ENCODE results near the gene ABLIM1. TPM values are rescaled to one million over a fixed set of nuclear protein-coding genes. Genes with fewer than 3 reads are reported as not detected.

The ABLIM1 gene
- total and polyA plus RNA-seq, 2 of the 13 experiments (the other 11 are each of a cell fraction or from before 2014, with no cell fraction given), result 59.4 to 92.7 TPM

DNA sequence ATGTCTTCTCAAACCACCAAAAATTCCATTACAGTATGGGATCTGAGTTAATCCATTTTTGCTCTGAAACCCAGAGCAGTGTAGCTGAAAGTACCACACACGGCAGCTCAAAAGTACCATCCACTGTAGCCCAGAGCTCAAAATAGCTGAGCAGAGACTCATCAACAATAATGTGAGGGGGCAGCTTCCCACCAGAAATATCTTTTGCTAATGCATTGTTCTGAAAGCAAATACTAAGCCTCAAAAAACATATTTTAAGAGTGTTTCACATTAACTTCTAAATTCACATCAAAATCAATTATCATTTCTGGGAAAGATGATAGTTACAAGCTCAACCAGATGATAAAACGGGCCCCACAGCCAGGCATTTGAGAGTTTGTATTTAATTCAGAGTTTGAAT is 73.7 kb downstream of the ABLIM1 start:
- no peak overlapping the region for H2AFZ ChIP-seq (ENCODE audit: low read length)
- no peaks in the 10 kb centered on the region for H3K79me2 ChIP-seq (ENCODE audit: insufficient read depth, low read length)
- no peak overlapping the region for H3K4me2 ChIP-seq (ENCODE audit: low read depth, low read length)
- POLR2A ChIA-PET, result no interaction called here
- no peaks in the 10 kb centered on the region for H3K4me1 ChIP-seq (ENCODE audit: insufficient read depth, low read length)
- DNase-seq (ENCODE audit: low spot score) (no peak), ATAC-seq (no peak), FAIRE-seq (no peak)
- no peak overlapping the region for H3K4me3 ChIP-seq (replicated peaks in 1 of 3; ENCODE audit: insufficient read depth in 1 of 3, low read depth in 2 of 3, low read length in 3 of 3)
- no peaks in the 10 kb centered on the region for H3K9me3 ChIP-seq (ENCODE audit: low read length)
- BruUV-seq (replicated peaks), result no TSS peak
- CTCF ChIA-PET (ENCODE audit: low intra/inter-chr PET ratio, low total read pairs), result no interaction called here
- intact Hi-C loops (cut with micrococcal nuclease; ENCODE audit: unreplicated experiment), result no loop called here
- H3K36me3 ChIP-seq (replicated peaks in 1 of 2; ENCODE audit: control insufficient read depth in 1 of 2, insufficient read depth in 2 of 2, low read length in 2 of 2), result no peaks in the 10 kb centered on the region
- TF ChIP-seq, protein P1, sequence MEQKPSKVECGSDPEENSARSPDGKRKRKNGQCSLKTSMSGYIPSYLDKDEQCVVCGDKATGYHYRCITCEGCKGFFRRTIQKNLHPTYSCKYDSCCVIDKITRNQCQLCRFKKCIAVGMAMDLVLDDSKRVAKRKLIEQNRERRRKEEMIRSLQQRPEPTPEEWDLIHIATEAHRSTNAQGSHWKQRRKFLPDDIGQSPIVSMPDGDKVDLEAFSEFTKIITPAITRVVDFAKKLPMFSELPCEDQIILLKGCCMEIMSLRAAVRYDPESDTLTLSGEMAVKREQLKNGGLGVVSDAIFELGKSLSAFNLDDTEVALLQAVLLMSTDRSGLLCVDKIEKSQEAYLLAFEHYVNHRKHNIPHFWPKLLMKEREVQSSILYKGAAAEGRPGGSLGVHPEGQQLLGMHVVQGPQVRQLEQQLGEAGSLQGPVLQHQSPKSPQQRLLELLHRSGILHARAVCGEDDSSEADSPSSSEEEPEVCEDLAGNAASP (CRISPR knock-in tag; IDR thresholded peaks at IDR 0.05; ENCODE audit: borderline replicate concordance), result no peak
- TF ChIP-seq JUND (CRISPR knock-in tag; IDR thresholded peaks at IDR 0.05) (no peak), DPF2 (CRISPR knock-in tag; IDR thresholded peaks at IDR 0.05; ENCODE audit: borderline replicate concordance, low read depth) (no peak), ZNF672 (CRISPR knock-in tag; IDR thresholded peaks at IDR 0.05) (no peak), RBM39 (IDR thresholded peaks at IDR 0.05; ENCODE audit: low read depth, low read length, poor library complexity, severe bottlenecking) (no peak), TBX2 (CRISPR knock-in tag; IDR thresholded peaks at IDR 0.05; ENCODE audit: borderline replicate concordance) (no peak), ZNF773 (CRISPR knock-in tag; IDR thresholded peaks at IDR 0.05; ENCODE audit: borderline replicate concordance) (no peak), ZNF382 (CRISPR knock-in tag; IDR thresholded peaks at IDR 0.05; ENCODE audit: borderline replicate concordance) (no peak), HNRNPH1 (optimal IDR thresholded peaks at IDR 0.05; ENCODE audit: low read depth, low read length) (no peak), KDM1A (CRISPR knock-in tag; IDR thresholded peaks at IDR 0.05) (no peak), ATF1 (CRISPR knock-in tag; IDR thresholded peaks at IDR 0.05) (no peak), TOE1 (CRISPR knock-in tag; IDR thresholded peaks at IDR 0.05) (no peak)
- TF ChIP-seq, protein P2, sequence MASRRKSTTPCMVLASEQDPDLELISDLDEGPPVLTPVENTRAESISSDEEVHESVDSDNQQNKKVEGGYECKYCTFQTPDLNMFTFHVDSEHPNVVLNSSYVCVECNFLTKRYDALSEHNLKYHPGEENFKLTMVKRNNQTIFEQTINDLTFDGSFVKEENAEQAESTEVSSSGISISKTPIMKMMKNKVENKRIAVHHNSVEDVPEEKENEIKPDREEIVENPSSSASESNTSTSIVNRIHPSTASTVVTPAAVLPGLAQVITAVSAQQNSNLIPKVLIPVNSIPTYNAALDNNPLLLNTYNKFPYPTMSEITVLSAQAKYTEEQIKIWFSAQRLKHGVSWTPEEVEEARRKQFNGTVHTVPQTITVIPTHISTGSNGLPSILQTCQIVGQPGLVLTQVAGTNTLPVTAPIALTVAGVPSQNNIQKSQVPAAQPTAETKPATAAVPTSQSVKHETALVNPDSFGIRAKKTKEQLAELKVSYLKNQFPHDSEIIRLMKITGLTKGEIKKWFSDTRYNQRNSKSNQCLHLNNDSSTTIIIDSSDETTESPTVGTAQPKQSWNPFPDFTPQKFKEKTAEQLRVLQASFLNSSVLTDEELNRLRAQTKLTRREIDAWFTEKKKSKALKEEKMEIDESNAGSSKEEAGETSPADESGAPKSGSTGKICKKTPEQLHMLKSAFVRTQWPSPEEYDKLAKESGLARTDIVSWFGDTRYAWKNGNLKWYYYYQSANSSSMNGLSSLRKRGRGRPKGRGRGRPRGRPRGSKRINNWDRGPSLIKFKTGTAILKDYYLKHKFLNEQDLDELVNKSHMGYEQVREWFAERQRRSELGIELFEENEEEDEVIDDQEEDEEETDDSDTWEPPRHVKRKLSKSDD (CRISPR knock-in tag; IDR thresholded peaks at IDR 0.05; ENCODE audit: low read depth), result no peak
- TF ChIP-seq, protein P3, sequence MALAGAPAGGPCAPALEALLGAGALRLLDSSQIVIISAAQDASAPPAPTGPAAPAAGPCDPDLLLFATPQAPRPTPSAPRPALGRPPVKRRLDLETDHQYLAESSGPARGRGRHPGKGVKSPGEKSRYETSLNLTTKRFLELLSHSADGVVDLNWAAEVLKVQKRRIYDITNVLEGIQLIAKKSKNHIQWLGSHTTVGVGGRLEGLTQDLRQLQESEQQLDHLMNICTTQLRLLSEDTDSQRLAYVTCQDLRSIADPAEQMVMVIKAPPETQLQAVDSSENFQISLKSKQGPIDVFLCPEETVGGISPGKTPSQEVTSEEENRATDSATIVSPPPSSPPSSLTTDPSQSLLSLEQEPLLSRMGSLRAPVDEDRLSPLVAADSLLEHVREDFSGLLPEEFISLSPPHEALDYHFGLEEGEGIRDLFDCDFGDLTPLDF (CRISPR knock-in tag; IDR thresholded peaks at IDR 0.05), result no peak
- TF ChIP-seq, protein P4, sequence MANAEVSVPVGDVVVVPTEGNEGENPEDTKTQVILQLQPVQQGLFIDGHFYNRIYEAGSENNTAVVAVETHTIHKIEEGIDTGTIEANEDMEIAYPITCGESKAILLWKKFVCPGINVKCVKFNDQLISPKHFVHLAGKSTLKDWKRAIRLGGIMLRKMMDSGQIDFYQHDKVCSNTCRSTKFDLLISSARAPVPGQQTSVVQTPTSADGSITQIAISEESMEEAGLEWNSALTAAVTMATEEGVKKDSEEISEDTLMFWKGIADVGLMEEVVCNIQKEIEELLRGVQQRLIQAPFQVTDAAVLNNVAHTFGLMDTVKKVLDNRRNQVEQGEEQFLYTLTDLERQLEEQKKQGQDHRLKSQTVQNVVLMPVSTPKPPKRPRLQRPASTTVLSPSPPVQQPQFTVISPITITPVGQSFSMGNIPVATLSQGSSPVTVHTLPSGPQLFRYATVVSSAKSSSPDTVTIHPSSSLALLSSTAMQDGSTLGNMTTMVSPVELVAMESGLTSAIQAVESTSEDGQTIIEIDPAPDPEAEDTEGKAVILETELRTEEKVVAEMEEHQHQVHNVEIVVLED (CRISPR knock-in tag; IDR thresholded peaks at IDR 0.05; ENCODE audit: borderline replicate concordance), result no peak
- no peaks in the 10 kb centered on the region for H4K20me1 ChIP-seq (ENCODE audit: insufficient read depth, low read length)
- WGBS (ENCODE audit: low lambda C conversion rate), result 46% methylated on average over 2 of the region's 2 CpGs
- in situ Hi-C loops (cut with HindIII; ENCODE audit: extremely low pct_ligation_motif_present, low pct_unique_long_range_greater_than_20kb), result no loop called here
- H3K27me3 ChIP-seq (ENCODE audit: control insufficient read depth in 1 of 2, insufficient read depth in 2 of 2, low read length in 2 of 2), result no peaks in the 10 kb centered on the region
- no peak overlapping the region for H3K27ac ChIP-seq (ENCODE audit: extremely low read length, insufficient read depth, low read length)
- H3K9ac ChIP-seq (ENCODE audit: insufficient read depth, low read depth, low read length), result no peak overlapping the region

Measured in HepG2 (cell line).